OCI-LY7 (cell line): Measurements from ENCODE around the gene ZNF778.

ENCODE experiments used
- EZH2phosphoT487 ChIP-seq: fragments of 200-600 bp; sonication (generic); IDR thresholded peaks from 2 replicates; pipeline ENCODE4 v1.6.1; 2018; ENCODE audit warnings: low read depth, borderline replicate concordance, mild to moderate bottlenecking, mixed run types, antibody characterized with exemption, low read length, moderate library complexity, mixed read lengths
- TF ChIP-seq, protein P1 (sequence below): fragments of 200-600 bp; sonication (generic); conservative IDR thresholded peaks from 2 replicates; pipeline ENCODE4 v1.5.1; 2014; ENCODE audit warnings: mild to moderate bottlenecking, antibody characterized with exemption, low read length, moderate library complexity, mixed read lengths

- TF ChIP-seq, protein P1, sequence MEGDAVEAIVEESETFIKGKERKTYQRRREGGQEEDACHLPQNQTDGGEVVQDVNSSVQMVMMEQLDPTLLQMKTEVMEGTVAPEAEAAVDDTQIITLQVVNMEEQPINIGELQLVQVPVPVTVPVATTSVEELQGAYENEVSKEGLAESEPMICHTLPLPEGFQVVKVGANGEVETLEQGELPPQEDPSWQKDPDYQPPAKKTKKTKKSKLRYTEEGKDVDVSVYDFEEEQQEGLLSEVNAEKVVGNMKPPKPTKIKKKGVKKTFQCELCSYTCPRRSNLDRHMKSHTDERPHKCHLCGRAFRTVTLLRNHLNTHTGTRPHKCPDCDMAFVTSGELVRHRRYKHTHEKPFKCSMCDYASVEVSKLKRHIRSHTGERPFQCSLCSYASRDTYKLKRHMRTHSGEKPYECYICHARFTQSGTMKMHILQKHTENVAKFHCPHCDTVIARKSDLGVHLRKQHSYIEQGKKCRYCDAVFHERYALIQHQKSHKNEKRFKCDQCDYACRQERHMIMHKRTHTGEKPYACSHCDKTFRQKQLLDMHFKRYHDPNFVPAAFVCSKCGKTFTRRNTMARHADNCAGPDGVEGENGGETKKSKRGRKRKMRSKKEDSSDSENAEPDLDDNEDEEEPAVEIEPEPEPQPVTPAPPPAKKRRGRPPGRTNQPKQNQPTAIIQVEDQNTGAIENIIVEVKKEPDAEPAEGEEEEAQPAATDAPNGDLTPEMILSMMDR, result no peak
- TF ChIP-seq EZH2phosphoT487, result no peak
Measured at GRCh38 chr16:89221604-89222003, 4.1 kb downstream of the ZNF778 start.
